ENCODE data around the gene CD63. TPM values are rescaled to one million over a fixed set of nuclear protein-coding genes. Genes with fewer than 3 reads are reported as not detected.

CD63 gene
- total and polyA plus RNA-seq, 10 donors, result 395 to 750 (median 568) TPM

- Histone ChIP-seq H3K36me3 (peaks cover 0 to 71% (median 36%) of the 10 kb centered on the region in 6 donors), H3K9me3 (no peaks in the 10 kb centered on the region), H3K27ac (peak overlapping the region in 3 of 8 donors; percentile 13 to 64 (median 16)), H3K27me3 (replicated peaks in 1 of 7) (no peaks in the 10 kb centered on the region), H3K4me3 (no peak overlapping the region), H3K4me1 (peaks cover 33 to 92% (median 66%) of the 10 kb centered on the region in 6 donors)
- intact Hi-C loops (cut with DNase I; ENCODE audit: low total_unique reads), result no loop called here
- DNase-seq, result no peak
- 72 to 88% (median 80%) methylated on average over 3 of the region's 3 CpGs for WGBS, 5 donors
- TF ChIP-seq POLR2AphosphoS5 (IDR thresholded peaks at IDR 0.05), result no peak
- TF ChIP-seq POLR2A (IDR thresholded peaks at IDR 0.05), result no peak
- no peak for TF ChIP-seq CTCF (IDR thresholded peaks at IDR 0.05 in 8 of 11, conservative IDR thresholded peaks at IDR 0.05 in 3 of 11)
Observed at GRCh38 chr12:55725556-55725955, 3.3 kb downstream of the CD63 start.

GRCh38 chr12:55724940-55725309 is 3.9 kb downstream of the CD63 start:
- 55 to 73% (median 66%) methylated on average over 3 of the region's 3 CpGs for WGBS, 5 donors
- peak overlapping the region in 4 of 8 donors; percentile 15 to 64 (median 40) for H3K27ac ChIP-seq

GRCh38 chr12:55724226-55724939 is 4.4 kb downstream of the CD63 start:
- Histone ChIP-seq H3K4me1 (peaks cover 34 to 92% (median 67%) of the 10 kb centered on the region in 6 donors), H3K27me3 (replicated peaks in 1 of 7) (no peaks in the 10 kb centered on the region), H3K27ac (peak overlapping the region in 5 of 8 donors; percentile 15 to 64 (median 35)), H3K4me3 (no peak overlapping the region), H3K9me3 (no peaks in the 10 kb centered on the region), H3K36me3 (peaks cover 0 to 82% (median 46%) of the 10 kb centered on the region in 6 donors)
- 34 to 62% (median 57%) methylated on average over 7 to 11 of the region's 11 CpGs for WGBS, 5 donors
- intact Hi-C loops (cut with DNase I; ENCODE audit: low total_unique reads), result no loop called here
- TF ChIP-seq POLR2A (IDR thresholded peaks at IDR 0.05) (no peak), CTCF (IDR thresholded peaks at IDR 0.05 in 8 of 11, conservative IDR thresholded peaks at IDR 0.05 in 3 of 11) (peak in 10 of 11 experiments; percentile 33 to 76 (median 60)), POLR2AphosphoS5 (IDR thresholded peaks at IDR 0.05) (peak; percentile 57 to 80 (median 68))
- DNase-seq, result peak; percentile 91

More at GRCh38 chr12:55724940-55725309, 3.9 kb downstream of the CD63 start:
- Histone ChIP-seq H3K27me3 (replicated peaks in 1 of 7) (no peaks in the 10 kb centered on the region), H3K4me3 (no peak overlapping the region), H3K9me3 (no peaks in the 10 kb centered on the region), H3K36me3 (peaks cover 0 to 77% (median 42%) of the 10 kb centered on the region in 6 donors), H3K4me1 (peaks cover 34 to 92% (median 66%) of the 10 kb centered on the region in 6 donors)
- intact Hi-C loops (cut with DNase I; ENCODE audit: low total_unique reads), result no loop called here
- no peak for DNase-seq
- no peak for TF ChIP-seq POLR2AphosphoS5 (IDR thresholded peaks at IDR 0.05)
- TF ChIP-seq POLR2A (IDR thresholded peaks at IDR 0.05), result no peak

GRCh38 chr12:55723516-55724225 is 5.1 kb downstream of the CD63 start:
- Histone ChIP-seq H3K9me3 (no peaks in the 10 kb centered on the region), H3K27ac (peak overlapping the region in 5 of 8 donors; percentile 23 to 64 (median 35)), H3K36me3 (peaks cover 0 to 90% (median 47%) of the 10 kb centered on the region in 6 donors), H3K4me3 (no peak overlapping the region), H3K4me1 (peaks cover 34 to 95% (median 70%) of the 10 kb centered on the region in 6 donors), H3K27me3 (replicated peaks in 1 of 7) (no peaks in the 10 kb centered on the region)
- TF ChIP-seq POLR2A (IDR thresholded peaks at IDR 0.05) (no peak), CTCF (IDR thresholded peaks at IDR 0.05 in 8 of 11, conservative IDR thresholded peaks at IDR 0.05 in 3 of 11) (no peak), POLR2AphosphoS5 (IDR thresholded peaks at IDR 0.05) (peak; percentile 53 to 64 (median 56))
- intact Hi-C loops (cut with DNase I; ENCODE audit: low total_unique reads), result no loop called here
- DNase-seq, result no peak
- 69 to 80% (median 75%) methylated on average over 10 of the region's 10 CpGs for WGBS, 5 donors

Data from spleen (tissue), 11 donors.